Measurements from ENCODE around the gene ITIH3. TPM values are rescaled to one million over a fixed set of nuclear protein-coding genes. Genes with fewer than 3 reads are reported as not detected.
A peak's percentile ranks its signal among the peaks of the same experiment; 100 is the strongest.

ITIH3 gene
- total and polyA plus RNA-seq, 2 donors from 2014 or later: 2.1 to 2.3 TPM

DNA sequence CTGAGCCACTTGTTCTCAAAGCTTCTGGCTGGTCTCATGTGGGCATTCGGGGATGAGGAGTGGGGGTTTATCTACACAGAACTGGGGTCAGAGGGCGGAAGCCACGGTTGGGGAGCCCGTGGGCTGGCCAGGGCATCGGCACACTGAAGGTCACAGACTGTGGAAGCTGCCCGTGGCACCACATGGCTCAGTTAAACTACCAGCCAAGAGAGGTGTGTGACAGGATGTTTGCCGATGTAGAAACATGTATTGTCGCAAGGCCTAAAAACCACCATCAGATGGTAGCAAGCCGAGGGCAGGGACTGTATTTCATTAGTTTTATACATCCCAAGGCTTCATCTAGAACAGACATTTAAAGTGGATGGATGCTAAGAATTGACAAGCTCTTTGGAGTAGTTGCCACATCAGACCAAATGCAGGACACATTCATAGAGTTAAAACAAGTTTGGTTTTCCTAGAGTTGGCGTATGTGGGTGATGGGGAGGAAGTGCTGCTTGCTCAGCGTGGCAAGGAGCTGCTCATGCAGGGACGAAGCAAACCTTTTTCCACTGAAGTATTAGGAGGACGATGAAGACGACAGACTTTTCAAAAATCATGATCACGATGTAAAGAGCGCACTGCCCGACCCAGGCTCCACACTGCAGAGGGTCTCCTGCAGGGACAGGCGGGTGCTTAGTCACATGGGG is 49.8 kb downstream of the ITIH3 start:
- peak in 1 of 5 donors; percentile 56 for DNase-seq
- peaks cover 0 to 35% (median 24%) of the 10 kb centered on the region in 3 donors for H3K36me3 ChIP-seq (ENCODE audit: control insufficient read depth in 2 of 3, insufficient read depth in 3 of 3, low read length in 3 of 3)
- H3K9ac ChIP-seq (ENCODE audit: low read length in 3 of 3): no peak overlapping the region
- H3K27me3 ChIP-seq (ENCODE audit: control insufficient read depth, insufficient read depth, low read length): no peaks in the 10 kb centered on the region
- TF ChIP-seq, protein P1, sequence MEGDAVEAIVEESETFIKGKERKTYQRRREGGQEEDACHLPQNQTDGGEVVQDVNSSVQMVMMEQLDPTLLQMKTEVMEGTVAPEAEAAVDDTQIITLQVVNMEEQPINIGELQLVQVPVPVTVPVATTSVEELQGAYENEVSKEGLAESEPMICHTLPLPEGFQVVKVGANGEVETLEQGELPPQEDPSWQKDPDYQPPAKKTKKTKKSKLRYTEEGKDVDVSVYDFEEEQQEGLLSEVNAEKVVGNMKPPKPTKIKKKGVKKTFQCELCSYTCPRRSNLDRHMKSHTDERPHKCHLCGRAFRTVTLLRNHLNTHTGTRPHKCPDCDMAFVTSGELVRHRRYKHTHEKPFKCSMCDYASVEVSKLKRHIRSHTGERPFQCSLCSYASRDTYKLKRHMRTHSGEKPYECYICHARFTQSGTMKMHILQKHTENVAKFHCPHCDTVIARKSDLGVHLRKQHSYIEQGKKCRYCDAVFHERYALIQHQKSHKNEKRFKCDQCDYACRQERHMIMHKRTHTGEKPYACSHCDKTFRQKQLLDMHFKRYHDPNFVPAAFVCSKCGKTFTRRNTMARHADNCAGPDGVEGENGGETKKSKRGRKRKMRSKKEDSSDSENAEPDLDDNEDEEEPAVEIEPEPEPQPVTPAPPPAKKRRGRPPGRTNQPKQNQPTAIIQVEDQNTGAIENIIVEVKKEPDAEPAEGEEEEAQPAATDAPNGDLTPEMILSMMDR (IDR thresholded peaks at IDR 0.05; ENCODE audit: borderline replicate concordance, extremely low read depth, insufficient read depth): no peak
- intact Hi-C loops (cut with DNase I): no loop called here
- H3K27ac ChIP-seq (ENCODE audit: low read depth in 2 of 2, low read length in 2 of 2): no peak overlapping the region
- peaks cover 0 to 4% (median 0%) of the 10 kb centered on the region in 3 donors for H3K4me1 ChIP-seq (ENCODE audit: control insufficient read depth in 2 of 3, insufficient read depth in 2 of 3, low read depth in 1 of 3, low read length in 3 of 3)
- no peak overlapping the region for H3K4me3 ChIP-seq (ENCODE audit: low read length in 3 of 3)
- H3K9me3 ChIP-seq (ENCODE audit: control insufficient read depth in 2 of 3, insufficient read depth in 1 of 3, low read length in 3 of 3): no peaks in the 10 kb centered on the region
- no peak for FAIRE-seq

DNA sequence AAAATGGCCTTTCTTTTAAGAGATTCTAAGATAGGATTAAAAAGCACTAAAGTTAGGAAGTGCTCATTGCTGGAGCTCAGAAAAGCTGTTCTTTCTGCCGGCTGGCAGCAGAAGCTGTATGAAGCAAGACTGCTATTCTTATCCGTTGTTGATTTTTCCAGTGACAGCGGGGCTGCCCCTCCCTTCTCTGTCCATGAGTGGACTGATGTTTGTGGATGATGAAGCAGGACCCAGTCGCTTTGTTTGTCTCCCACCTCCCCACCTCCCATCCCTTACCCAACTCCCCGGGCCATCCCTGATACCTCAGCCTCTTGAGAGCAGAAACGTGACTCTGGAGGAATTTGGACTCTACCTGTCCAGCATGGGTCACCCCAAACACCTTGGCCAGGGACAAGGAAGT is 50.6 kb downstream of the ITIH3 start:
- no peak overlapping the region for H3K4me3 ChIP-seq (ENCODE audit: low read length in 3 of 3)
- FAIRE-seq: no peak
- no peak overlapping the region for H3K9ac ChIP-seq (ENCODE audit: low read length in 3 of 3)

DNA sequence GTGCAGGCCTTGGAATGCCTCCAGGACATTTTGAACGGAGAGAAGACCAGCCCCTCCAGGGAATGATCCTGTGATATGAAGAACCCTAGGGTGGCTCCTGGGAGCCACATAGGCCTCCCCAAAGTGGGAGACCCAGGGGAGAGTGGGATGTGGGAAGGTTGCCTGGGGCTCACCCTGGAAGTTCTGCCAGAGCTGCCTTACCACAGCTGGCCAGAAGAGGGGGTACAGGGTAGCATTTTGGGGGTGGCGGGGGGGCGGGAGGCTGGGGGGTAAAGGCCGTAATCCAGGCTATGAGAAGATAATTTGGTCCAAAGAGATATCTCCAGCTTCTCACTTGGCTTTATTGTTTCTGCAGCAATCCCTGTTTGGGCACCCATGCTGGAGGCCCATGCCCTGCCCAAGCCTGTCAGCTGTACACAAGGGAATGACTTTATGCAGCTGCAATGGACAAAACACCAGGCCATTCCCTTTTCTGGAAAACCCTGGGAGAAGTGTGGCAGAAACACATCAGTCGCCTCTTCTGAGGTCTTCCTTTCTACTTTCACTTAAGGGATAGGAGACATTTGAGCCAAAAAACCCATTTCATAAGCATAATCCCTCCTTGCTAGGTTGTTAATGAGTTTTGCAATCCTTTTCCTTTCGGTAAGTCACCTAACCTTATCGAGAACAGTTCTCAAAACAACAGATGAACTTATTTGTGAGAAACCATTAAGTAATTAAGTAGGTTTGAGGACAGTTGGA is 51.3 kb downstream of the ITIH3 start:
- Histone ChIP-seq H3K9ac (ENCODE audit: low read length in 3 of 3) (no peak overlapping the region), H3K27me3 (ENCODE audit: control insufficient read depth, insufficient read depth, low read length) (no peaks in the 10 kb centered on the region), H3K27ac (ENCODE audit: low read depth in 2 of 2, low read length in 2 of 2) (no peak overlapping the region), H3K4me1 (ENCODE audit: control insufficient read depth in 2 of 3, insufficient read depth in 2 of 3, low read depth in 1 of 3, low read length in 3 of 3) (peaks cover 0 to 4% (median 0%) of the 10 kb centered on the region in 3 donors), H3K4me3 (ENCODE audit: low read length in 3 of 3) (no peak overlapping the region), H3K36me3 (ENCODE audit: control insufficient read depth in 2 of 3, insufficient read depth in 3 of 3, low read length in 3 of 3) (peaks cover 0 to 35% (median 24%) of the 10 kb centered on the region in 3 donors), H3K9me3 (ENCODE audit: control insufficient read depth in 2 of 3, insufficient read depth in 1 of 3, low read length in 3 of 3) (no peaks in the 10 kb centered on the region)
- intact Hi-C loops (cut with DNase I): no loop called here
- DNase-seq (peak in 1 of 5 donors; percentile 29), FAIRE-seq (no peak)
- TF ChIP-seq, protein P1 (IDR thresholded peaks at IDR 0.05; ENCODE audit: borderline replicate concordance, extremely low read depth, insufficient read depth): no peak

More for the DNA sequence above, 50.6 kb downstream of the ITIH3 start:
- intact Hi-C loops (cut with DNase I): no loop called here
- TF ChIP-seq, protein P1 (IDR thresholded peaks at IDR 0.05; ENCODE audit: borderline replicate concordance, extremely low read depth, insufficient read depth): no peak
- Histone ChIP-seq H3K36me3 (ENCODE audit: control insufficient read depth in 2 of 3, insufficient read depth in 3 of 3, low read length in 3 of 3) (peaks cover 0 to 35% (median 25%) of the 10 kb centered on the region in 3 donors), H3K27ac (ENCODE audit: low read depth in 2 of 2, low read length in 2 of 2) (peak overlapping the region in 1 of 2 donors; percentile 57), H3K4me1 (ENCODE audit: control insufficient read depth in 2 of 3, insufficient read depth in 2 of 3, low read depth in 1 of 3, low read length in 3 of 3) (peaks cover 0 to 4% (median 0%) of the 10 kb centered on the region in 3 donors), H3K27me3 (ENCODE audit: control insufficient read depth, insufficient read depth, low read length) (no peaks in the 10 kb centered on the region), H3K9me3 (ENCODE audit: control insufficient read depth in 2 of 3, insufficient read depth in 1 of 3, low read length in 3 of 3) (no peaks in the 10 kb centered on the region)
- DNase-seq: peak in 1 of 5 donors; percentile 50
